H4 (cell line): Measurements from ENCODE around the gene MAU2. TPM values are rescaled to one million over a fixed set of nuclear protein-coding genes. Genes with fewer than 3 reads are reported as not detected.
"Not testable (repeated sequence)": the region's sequence is repeated elsewhere in the genome, so short reads cannot be mapped to it uniquely, and the experiment has no call there.

ENCODE experiments used
- DNase-seq: peaks from one replicate; pipeline ENCODE4 v3.0.0-alpha.2; 2015; ENCODE audit warnings: low spot score
- total RNA-seq: library from RNA; depleted of rRNA; stranded (reverse); fragments of >200 nt; shearing (Covaris generic); gene quantifications from 2 replicates; pipeline ENCODE4 v1.2.3, GENCODE V29; 2014

The MAU2 gene
- total RNA-seq, 1 experiment from 2014 or later, result 12.8 TPM

- DNase-seq, result no peak
Measured at GRCh38 chr19:19382118-19382517, 61.5 kb downstream of the MAU2 start.

GRCh38 chr19:19384486-19384885 lies 63.9 kb downstream of the MAU2 start:
- no peak for DNase-seq

GRCh38 chr19:19385131-19385895 lies 64.7 kb downstream of the MAU2 start:
- DNase-seq, result peak; percentile 100

GRCh38 chr19:19385896-19386869 lies 65.6 kb downstream of the MAU2 start:
- no peak for DNase-seq

- DNase-seq, result no peak
Measured at GRCh38 chr19:19387108-19387507, 66.5 kb downstream of the MAU2 start.

- DNase-seq, result no peak
Measured at GRCh38 chr19:19388568-19389555, 68.2 kb downstream of the MAU2 start.

GRCh38 chr19:19389683-19390082 lies 69.1 kb downstream of the MAU2 start:
- not testable (repeated sequence) for DNase-seq

- not testable (repeated sequence) for DNase-seq
Measured at GRCh38 chr19:19394333-19394732, 73.7 kb downstream of the MAU2 start.

- DNase-seq, result no peak
Measured at GRCh38 chr19:19399733-19400433, 79.3 kb downstream of the MAU2 start.

GRCh38 chr19:19402656-19403372 lies 82.2 kb downstream of the MAU2 start:
- DNase-seq, result no peak

GRCh38 chr19:19403373-19403901 lies 82.8 kb downstream of the MAU2 start:
- peak; percentile 49 for DNase-seq

- DNase-seq, result peak; percentile 85
Measured at GRCh38 chr19:19404879-19405860, 84.5 kb downstream of the MAU2 start, which contains the start of gene GATAD2A. GATAD2A (plus strand) TSS chr19:19405675; CDS start chr19:19465346, 59,671 bp downstream.

- DNase-seq, result no peak
Measured at GRCh38 chr19:19405971-19406877, 85.6 kb downstream of the MAU2 start.

GRCh38 chr19:19406878-19407632 lies 86.4 kb downstream of the MAU2 start:
- peak; percentile 62 for DNase-seq

GRCh38 chr19:19407633-19407930 lies 87.0 kb downstream of the MAU2 start:
- DNase-seq, result no peak
